Measurements from ENCODE around the gene PATL2.
A peak's percentile ranks its signal among the peaks of the same experiment; 100 is the strongest.

The PATL2 gene

GRCh38 chr15:44713006-44713966 is 2.2 kb upstream of the PATL2 start:
- H3K27me3 ChIP-seq (ENCODE audit: insufficient read depth, poor library complexity, severe bottlenecking) = no peaks in the 10 kb centered on the region
- DNase-seq (ENCODE audit: low read depth in 1 of 2, low spot score in 1 of 2) = no peak
- TF ChIP-seq CTCF (IDR thresholded peaks at IDR 0.05; ENCODE audit: insufficient read depth, low read length) (no peak), POLR2AphosphoS5 (IDR thresholded peaks at IDR 0.05; ENCODE audit: low read depth) (no peak), SPI1 (IDR thresholded peaks at IDR 0.05; ENCODE audit: borderline replicate concordance, low read depth) (no peak), GABPA (IDR thresholded peaks at IDR 0.05; ENCODE audit: low read depth) (no peak)
- TF ChIP-seq, protein P1, sequence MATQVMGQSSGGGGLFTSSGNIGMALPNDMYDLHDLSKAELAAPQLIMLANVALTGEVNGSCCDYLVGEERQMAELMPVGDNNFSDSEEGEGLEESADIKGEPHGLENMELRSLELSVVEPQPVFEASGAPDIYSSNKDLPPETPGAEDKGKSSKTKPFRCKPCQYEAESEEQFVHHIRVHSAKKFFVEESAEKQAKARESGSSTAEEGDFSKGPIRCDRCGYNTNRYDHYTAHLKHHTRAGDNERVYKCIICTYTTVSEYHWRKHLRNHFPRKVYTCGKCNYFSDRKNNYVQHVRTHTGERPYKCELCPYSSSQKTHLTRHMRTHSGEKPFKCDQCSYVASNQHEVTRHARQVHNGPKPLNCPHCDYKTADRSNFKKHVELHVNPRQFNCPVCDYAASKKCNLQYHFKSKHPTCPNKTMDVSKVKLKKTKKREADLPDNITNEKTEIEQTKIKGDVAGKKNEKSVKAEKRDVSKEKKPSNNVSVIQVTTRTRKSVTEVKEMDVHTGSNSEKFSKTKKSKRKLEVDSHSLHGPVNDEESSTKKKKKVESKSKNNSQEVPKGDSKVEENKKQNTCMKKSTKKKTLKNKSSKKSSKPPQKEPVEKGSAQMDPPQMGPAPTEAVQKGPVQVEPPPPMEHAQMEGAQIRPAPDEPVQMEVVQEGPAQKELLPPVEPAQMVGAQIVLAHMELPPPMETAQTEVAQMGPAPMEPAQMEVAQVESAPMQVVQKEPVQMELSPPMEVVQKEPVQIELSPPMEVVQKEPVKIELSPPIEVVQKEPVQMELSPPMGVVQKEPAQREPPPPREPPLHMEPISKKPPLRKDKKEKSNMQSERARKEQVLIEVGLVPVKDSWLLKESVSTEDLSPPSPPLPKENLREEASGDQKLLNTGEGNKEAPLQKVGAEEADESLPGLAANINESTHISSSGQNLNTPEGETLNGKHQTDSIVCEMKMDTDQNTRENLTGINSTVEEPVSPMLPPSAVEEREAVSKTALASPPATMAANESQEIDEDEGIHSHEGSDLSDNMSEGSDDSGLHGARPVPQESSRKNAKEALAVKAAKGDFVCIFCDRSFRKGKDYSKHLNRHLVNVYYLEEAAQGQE (IDR thresholded peaks at IDR 0.05; ENCODE audit: insufficient replicate concordance, low read depth) = no peak
- peak overlapping the region; percentile 88 for H3K4me3 ChIP-seq (replicated peaks; ENCODE audit: insufficient read depth, low read length)
- peak overlapping the region; percentile 97 for H3K27ac ChIP-seq (replicated peaks)

DNA sequence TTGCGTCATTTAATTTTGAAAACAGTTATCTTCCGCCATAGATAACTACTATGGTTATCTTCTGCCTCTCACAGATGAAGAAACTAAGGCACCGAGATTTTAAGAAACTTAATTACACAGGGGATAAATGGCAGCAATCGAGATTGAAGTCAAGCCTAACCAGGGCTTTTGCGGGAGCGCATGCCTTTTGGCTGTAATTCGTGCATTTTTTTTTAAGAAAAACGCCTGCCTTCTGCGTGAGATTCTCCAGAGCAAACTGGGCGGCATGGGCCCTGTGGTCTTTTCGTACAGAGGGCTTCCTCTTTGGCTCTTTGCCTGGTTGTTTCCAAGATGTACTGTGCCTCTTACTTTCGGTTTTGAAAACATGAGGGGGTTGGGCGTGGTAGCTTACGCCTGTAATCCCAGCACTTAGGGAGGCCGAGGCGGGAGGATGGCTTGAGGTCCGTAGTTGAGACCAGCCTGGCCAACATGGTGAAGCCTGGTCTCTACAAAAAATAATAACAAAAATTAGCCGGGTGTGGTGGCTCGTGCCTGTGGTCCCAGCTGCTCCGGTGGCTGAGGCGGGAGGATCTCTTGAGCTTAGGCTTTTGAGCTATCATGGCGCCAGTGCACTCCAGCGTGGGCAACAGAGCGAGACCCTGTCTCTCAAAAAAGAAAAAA is 1.4 kb upstream of the PATL2 start:
- peak in 1 of 2 experiments; percentile 84 for DNase-seq (ENCODE audit: low read depth in 1 of 2, low spot score in 1 of 2)
- TF ChIP-seq GABPA (IDR thresholded peaks at IDR 0.05; ENCODE audit: low read depth) (no peak), SPI1 (IDR thresholded peaks at IDR 0.05; ENCODE audit: borderline replicate concordance, low read depth) (peak; percentile 76), POLR2AphosphoS5 (IDR thresholded peaks at IDR 0.05; ENCODE audit: low read depth) (peak; percentile 59), CTCF (IDR thresholded peaks at IDR 0.05; ENCODE audit: insufficient read depth, low read length) (no peak)
- TF ChIP-seq, protein P1 (IDR thresholded peaks at IDR 0.05; ENCODE audit: insufficient replicate concordance, low read depth) = peak; percentile 19
- H3K27ac ChIP-seq (replicated peaks) = peak overlapping the region; percentile 97
- H3K4me3 ChIP-seq (replicated peaks; ENCODE audit: insufficient read depth, low read length) = peak overlapping the region; percentile 88
- no peaks in the 10 kb centered on the region for H3K27me3 ChIP-seq (ENCODE audit: insufficient read depth, poor library complexity, severe bottlenecking)

DNA sequence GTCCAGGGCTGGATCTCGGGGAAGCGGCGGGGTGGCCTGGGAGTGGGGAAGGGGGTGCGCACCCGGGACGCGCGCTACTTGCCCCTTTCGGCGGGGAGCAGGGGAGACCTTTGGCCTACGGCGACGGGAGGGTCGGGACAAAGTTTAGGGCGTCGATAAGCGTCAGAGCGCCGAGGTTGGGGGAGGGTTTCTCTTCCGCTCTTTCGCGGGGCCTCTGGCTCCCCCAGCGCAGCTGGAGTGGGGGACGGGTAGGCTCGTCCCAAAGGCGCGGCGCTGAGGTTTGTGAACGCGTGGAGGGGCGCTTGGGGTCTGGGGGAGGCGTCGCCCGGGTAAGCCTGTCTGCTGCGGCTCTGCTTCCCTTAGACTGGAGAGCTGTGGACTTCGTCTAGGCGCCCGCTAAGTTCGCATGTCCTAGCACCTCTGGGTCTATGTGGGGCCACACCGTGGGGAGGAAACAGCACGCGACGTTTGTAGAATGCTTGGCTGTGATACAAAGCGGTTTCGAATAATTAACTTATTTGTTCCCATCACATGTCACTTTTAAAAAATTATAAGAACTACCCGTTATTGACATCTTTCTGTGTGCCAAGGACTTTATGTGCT is 721 bp upstream of the PATL2 start:
- Histone ChIP-seq H3K4me3 (replicated peaks; ENCODE audit: insufficient read depth, low read length) (peak overlapping the region; percentile 88), H3K27ac (replicated peaks) (peak overlapping the region; percentile 97), H3K27me3 (ENCODE audit: insufficient read depth, poor library complexity, severe bottlenecking) (no peaks in the 10 kb centered on the region)
- TF ChIP-seq POLR2AphosphoS5 (IDR thresholded peaks at IDR 0.05; ENCODE audit: low read depth) (peak; percentile 34; the same call in 1 of the 2 replicates), SPI1 (IDR thresholded peaks at IDR 0.05; ENCODE audit: borderline replicate concordance, low read depth) (peak; percentile 1; the same call in 1 of the 2 replicates), CTCF (IDR thresholded peaks at IDR 0.05; ENCODE audit: insufficient read depth, low read length) (no peak)
- peak in 1 of 2 experiments; percentile 38 for DNase-seq (ENCODE audit: low read depth in 1 of 2, low spot score in 1 of 2)
